Hematopoietic multipotent progenitor cell treated with erythropoietin and hydrocortisone succinate and interleukin-3 and kit ligand, for 17 days (in vitro differentiated cells): ENCODE data around the gene ESPNL.

ENCODE experiments used
- DNase-seq: peaks from one replicate; pipeline ENCODE4 v3.0.0-alpha.2; 2015; ENCODE audit warnings: low spot score

Gene ESPNL

DNA sequence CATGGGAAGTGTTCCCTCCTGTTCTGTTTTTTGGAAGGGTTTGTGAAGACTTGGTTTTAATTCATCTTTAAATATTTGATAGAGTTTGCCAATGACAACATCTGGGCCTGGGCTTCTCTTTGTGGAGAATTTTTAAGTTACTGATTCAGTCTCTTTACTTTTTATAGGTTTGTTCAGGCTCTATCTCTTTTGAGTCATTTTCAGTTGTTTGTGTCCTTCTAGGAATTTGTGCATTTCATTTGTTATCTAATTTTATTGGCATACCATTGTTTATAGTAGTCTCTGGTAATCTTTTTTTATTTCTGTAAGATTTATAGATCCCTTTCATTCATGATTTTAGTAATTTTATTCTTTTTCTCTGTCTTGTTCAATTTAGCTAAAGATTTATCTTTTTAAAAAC, 24.7 kb upstream of the ESPNL start:
- no peak for DNase-seq

DNA sequence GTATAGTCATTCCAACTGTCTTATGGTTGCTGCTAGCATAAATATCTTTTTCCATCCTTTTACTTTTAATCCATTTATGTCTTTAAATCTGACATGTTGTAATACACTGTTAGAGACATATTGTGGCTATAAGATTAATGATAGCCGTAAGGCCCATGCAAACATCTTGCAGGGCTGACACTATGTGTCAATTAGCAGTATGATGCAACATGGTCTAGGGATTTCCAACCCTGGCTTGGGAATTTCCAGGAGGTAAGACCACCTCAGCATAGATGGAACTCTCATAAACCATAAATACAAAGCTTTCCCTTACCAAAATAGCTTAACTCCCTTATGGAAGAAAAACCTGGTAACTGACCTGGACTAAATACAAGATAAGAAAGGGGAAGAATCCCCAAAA, 22.8 kb upstream of the ESPNL start:
- DNase-seq: no peak

DNA sequence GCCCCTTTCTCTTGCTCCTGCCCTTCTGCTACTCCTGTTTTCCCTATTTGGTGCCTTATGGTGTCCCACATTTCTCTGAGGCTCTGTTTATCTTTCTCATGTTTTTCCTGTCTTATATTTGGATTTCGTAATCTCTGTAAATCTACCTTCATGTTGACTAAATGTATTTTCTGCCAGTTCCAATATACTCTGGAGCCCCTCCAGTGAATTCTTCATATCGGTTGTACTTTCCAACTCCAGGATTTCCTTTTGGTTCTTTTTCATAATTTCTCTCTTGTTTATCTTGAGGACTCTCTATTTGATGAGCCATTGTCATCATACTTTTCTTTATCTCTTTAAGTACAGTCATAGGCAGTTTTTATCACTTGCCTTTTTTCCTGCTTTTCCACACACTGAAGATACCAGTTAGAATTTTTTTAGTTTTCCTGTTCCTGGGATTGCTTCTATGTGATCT, 20.2 kb upstream of the ESPNL start:
- no peak for DNase-seq

DNA sequence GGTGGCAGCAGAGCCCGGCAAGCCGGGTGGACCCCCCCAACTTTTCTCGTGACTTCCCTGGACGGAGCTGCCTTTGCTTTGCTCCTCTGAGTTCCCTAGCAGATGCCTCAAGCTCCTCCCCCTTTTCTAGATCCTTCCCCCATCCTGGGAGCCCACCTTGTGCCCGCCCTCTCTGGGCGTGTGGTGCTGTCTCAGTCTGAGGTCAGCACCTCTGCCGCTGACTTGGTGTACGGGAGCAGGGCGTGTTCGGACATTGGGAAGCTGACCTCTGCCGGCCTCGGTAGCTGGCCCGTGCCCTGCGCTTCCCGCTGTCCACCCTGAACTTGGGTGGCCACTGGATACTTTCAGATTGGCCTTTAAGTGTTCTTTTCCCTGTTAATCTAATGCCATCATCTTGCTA, 19.6 kb upstream of the ESPNL start:
- no peak for DNase-seq

DNA sequence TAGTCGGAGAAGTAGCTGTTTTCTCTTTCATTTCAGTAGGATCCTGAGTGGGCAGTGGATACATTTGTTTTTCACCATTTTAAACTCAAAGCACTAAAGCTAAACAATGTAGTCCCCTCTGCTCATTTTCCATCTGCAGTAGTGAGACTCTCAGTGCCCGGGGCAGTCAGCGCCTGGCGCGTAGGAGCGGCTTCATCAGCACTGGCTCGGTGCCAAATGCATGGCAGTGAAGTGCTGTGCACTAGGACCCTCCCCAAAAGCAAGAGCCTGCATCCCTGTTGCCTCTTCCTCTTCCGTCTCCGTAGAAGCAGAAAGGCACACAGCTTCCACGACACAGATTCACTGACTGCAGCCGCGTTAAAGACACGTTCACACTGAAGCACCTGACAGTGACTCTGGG, 19.0 kb upstream of the ESPNL start:
- DNase-seq: no peak

DNA sequence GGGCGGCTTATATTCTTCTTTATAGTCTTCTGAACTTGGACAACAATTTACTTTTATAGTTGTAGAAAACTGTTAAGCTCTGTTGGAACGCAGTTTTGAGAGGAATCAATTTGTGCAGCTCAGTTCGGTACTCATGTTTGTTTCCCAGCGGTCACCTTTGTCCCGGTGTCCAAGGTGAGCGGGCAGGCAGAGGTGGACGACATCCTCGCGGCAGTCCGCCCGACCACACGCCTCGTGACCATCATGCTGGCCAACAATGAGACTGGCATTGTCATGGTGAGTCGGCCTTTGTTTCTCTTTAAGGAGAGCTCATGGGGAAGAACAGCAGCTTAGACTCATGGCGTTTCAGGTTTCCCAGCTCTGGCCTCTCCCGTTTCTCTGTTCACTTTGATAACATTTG, 18.6 kb upstream of the ESPNL start:
- no peak for DNase-seq

DNA sequence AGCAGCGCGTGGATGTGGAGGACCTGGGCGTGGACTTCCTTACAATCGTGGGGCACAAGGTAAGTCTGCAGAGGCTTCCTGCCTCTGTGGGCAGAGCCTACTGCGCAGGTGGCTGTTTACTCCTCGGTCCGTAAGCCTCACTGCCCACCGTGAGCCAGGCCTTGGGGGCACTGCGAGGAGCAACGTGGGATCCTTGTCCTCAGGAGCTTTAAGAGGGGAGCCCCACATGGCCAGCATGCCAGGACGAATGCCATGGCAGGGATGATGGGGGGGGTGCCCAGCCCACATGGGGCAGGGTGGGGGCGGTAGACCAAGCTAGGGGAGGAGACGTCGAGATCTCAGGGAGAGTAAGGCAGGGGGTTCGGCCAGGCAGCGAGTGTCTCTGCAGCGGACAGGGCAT, 18.0 kb upstream of the ESPNL start:
- DNase-seq: no peak

DNA sequence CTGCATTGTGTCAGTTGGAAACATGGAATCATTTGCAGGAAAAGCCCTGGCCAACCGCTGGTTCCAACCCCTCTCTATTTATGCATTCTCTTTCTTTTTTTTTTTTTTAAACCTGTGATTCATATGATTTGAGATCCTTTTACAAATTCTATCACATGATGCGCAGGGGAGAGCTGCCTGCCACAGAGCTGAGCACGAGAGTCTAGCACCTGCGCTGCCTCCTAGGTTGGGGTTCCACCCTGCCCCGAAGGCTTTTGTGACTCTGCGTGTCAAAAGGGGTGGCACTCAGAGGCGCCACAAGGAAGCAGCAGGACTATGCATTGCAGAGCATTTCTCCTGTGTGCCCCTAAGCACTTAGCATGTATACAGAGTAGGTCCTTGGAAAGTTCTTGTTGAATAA, 17.3 kb upstream of the ESPNL start:
- no peak for DNase-seq

DNA sequence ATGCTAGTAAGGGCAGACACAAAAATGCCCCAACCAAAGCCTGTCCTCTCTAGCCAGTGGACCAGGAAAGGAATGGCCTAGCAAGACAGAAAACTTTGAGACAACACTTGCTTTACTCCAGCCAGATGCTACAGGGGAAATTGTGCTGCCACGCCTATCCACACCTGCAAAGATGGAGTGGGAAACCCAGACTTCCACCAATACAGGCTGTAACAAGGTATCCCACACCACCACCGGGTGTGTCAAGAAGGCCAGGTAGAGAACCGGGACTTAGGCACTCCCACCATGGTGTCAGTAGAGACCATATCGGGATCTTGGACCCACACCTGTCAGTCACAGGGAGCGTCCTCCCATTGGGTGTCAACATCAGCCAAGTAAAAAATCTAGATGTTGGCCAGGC, 16.2 kb upstream of the ESPNL start:
- no peak for DNase-seq

DNA sequence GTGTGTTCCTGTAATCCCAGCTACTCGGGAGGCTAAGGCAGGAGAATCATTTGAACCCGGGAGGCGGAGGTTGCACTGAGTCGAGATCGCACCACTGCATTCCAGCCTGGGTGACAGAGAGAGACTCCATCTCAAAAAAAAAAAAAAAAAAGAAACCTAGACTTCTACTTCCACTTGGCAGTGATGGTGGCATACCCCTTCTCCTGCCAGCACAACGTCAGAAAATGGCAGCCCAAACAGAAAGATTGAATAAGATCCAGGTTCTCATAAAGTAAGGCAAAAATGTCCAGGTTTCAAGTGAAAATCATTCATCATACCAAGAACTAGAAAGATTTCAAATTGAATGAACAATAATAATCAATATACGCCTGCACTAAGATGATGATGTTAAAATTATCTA, 15.4 kb upstream of the ESPNL start:
- no peak for DNase-seq

DNA sequence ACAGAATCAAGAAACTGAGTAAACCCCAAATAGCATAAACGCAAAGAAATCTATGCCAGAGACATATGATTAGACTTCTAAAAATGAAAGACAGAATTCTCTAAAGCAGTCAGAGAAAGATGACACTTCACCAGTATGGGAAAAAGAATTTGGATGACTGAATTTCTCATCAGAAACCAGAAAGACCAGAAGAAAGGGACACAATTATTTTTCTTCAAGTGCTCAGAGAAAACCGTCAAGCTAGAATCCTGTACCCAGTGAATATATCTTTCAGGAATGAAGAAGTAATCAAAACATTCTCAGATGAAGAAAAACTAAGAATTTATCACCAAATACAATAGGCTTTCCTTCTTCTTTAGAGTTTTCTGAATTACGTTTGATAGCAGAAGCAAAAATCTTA, 14.2 kb upstream of the ESPNL start:
- no peak for DNase-seq

DNA sequence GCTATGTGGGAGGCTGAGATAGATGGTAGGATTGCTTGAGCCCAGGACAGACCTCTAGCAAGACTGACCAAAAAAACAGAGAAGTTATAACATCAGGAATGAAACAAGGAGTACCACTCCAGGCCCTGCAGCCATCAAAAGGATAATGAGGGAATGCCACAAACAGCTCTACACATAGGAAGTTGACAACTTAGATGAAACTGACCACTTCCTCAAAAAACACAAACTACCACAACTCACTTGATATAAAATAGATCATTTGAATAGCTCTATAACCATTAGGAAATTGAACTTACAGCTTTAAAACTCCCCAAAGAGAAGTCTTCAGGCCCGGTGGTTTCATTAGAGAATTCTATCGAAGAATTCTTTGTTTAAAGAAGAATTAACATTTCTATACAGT, 12.9 kb upstream of the ESPNL start:
- no peak for DNase-seq

DNA sequence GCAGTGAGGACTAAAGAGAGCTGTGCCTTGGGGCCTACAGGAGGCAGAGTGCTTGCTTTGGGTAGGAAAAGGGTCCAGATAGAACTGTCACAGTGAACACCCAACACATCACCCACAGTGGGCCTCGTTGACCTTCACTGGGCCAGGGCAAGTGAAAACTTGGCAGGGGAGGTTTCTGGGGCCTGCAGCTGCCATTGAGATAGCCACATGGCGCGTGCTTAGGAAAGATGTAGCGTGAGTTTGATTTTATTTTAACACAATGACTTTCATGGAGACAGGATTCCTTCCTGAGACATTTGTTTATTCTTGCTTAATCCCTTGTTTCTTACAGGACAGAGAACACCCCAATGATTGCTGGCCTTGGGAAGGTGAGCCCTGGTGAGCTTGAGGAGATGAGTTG, 9.3 kb upstream of the ESPNL start:
- DNase-seq: no peak

DNA sequence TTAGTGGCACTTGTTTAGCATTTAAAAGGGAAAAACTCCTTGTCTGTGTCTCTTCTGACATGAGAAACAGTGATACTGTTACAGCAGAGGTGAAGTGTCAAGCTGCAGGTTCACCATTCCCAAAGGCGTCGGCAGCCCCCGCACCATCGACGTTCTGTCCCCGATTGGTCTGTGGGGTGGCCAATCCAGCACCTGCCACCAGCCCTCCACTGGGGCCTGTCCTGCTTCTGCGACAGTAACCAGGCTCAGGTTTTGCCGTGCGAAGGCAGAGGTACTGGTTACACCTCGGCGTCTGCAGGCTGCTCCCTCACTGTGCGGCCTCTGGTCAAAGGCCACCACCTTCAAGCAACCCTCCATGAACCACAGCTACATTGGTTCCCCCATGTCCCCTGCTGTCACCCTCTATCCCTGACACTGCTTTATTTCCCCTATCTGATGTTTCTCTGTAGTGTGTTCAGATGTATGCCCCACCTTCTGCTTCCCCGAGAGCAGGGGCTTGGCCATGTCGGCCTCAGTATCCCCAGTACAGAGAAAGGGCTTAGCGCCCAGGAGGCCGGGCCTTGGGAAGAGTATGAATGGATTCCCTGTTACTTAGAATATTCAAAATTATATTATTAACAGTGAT, 8.6 kb upstream of the ESPNL start:
- DNase-seq: no peak

DNA sequence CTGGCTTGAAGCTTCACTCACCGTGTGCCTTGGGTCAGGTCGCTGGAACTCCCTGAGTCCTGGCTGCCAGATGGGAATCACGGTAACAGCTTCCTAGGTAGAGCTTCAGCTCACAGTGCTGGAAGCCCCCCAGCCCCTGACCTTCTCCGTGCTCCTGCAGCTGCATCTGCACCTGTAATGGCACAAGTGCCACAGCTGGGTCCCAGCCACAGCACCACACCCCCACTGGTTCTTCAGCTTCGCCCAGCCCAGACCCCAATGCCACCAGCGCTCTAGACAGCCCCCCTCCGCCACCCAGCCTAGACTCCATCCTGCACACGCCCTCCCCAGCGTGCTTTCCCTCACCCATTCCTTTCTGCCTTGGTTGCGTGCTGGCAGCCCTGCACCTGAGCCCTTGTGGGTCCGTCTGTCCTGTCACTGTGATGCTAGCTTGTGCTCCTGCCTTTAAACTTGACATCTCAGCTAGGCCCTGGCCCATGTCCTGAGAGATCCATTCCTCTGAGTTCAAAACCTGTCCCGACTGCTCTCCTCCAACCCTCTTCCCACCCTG, 7.6 kb upstream of the ESPNL start:
- DNase-seq: no peak

DNA sequence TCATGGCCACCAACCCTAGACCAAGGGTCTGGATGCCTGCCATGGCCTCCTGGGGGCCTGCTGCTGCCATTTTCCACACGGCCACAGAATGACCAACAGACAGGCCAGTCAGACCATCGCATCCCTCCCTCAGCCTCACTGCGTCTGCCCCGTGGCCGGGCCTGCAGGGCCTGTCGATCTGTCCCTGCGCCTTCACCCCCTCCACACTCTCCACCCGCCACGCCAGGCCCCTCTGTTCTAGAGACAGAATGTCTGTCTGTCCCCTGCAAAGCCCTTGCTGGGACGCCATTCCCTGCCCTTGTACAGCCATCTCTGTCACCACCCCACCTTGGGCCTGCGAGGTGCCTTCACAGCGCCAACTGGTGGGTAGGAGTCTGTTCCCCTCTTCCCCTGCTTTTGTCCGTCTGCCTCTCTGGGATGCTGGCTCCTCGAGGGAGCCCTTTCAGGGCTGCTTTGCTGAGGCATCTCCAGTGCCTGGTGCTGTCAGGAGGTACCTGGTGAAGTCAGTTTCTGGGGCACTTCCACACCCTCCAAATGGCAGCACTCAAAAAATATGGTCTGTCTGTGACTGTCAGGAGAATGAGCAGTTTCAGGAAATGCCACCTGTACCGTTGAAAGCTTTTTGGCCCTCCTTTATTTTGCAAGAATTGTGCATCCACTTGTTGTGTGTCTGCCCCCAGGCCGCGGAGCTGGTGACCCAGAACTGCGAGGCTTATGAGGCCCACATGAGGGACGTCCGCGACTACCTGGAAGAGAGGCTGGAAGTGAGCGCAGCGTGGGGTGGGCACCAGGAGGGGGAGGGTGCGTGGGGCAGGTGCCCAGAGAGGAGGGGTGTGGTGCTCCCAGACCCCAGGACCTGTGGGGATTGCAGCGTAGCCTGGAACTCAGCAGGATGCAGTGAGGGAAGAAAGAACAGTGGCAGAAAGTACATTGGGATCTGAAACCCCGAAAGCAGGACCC, 6.7 kb upstream of the ESPNL start:
- DNase-seq: no peak

DNA sequence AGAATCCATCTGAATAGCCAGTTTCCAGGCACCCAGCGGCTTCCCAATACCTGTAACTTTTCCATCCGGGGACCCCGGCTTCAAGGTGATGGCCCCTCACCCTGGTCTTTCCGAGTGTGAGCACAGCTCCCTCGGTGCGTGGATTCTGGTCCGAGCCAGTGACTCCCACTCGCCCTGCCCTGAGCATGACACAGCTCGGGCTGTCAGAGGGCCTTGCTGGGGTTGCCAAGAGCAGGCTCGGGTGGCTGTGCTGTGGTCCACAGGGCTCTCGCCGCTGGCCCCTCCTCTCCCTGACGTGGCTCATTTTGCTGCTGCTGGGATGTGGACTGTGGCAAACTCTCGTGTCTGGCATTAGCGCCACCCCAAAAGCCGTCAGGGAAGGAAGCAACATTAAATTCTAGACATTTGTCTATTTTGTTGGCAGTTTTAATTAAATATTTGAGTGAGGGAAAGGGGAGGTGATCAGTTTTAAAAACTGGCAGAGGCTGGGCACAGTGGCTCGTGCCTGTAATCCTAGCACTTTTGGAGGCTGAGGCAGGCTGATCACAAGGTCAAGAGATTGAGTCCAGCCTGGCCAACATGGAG, 5.6 kb upstream of the ESPNL start:
- no peak for DNase-seq

DNA sequence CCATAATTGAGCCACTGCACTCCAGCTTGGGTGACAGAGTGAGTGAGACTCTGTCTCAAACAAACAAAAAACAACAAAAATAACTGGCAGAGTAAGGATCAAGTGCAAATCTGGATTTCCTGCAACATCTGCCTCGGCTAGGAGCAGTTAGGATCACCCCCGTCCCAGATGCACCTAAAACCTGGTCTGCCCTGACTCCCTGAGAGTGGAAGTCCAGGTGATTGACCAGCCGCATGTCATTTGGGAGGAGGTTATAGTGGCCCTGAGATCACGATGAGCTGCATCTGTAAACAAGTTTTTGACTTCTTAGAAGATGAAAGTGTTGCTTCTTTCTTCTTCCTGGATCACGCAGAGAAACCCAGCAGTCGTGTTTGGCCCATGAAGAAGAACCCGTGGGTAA, 5.0 kb upstream of the ESPNL start:
- DNase-seq: no peak

DNA sequence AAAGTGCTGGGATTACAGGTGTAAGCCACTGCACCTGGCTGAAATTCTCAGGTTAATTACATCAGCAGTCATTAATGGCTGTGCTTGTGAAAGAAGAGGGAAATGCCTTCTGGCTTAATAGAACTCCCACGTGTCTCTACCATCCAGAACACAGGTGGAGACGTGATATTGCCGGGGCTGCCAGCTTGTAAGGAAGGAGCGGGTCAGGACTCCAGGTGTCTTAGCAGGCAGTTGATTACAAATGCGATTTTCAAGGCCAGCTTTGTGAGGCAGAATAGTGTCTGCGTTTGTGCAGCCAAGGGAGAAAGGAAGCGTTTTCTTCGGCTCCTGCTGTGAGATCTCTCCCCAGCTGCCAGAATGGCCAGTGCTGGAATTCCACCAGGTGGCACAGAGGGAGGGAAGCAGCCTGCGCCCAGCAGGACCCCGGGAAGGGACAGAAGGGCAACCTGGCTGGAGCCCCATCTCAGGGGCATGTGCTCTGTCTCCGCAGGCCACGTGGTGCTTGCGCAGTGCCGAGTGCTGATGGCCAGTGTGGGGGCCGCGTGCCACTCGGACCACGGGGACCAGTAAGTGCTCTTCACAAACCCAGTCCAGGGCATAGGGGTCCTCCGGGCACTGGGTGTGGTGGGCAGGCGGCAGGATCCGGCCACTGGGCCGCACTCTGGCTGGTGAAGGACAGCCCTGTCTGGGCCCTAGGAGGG, 3.7 kb upstream of the ESPNL start:
- no peak for DNase-seq

DNA sequence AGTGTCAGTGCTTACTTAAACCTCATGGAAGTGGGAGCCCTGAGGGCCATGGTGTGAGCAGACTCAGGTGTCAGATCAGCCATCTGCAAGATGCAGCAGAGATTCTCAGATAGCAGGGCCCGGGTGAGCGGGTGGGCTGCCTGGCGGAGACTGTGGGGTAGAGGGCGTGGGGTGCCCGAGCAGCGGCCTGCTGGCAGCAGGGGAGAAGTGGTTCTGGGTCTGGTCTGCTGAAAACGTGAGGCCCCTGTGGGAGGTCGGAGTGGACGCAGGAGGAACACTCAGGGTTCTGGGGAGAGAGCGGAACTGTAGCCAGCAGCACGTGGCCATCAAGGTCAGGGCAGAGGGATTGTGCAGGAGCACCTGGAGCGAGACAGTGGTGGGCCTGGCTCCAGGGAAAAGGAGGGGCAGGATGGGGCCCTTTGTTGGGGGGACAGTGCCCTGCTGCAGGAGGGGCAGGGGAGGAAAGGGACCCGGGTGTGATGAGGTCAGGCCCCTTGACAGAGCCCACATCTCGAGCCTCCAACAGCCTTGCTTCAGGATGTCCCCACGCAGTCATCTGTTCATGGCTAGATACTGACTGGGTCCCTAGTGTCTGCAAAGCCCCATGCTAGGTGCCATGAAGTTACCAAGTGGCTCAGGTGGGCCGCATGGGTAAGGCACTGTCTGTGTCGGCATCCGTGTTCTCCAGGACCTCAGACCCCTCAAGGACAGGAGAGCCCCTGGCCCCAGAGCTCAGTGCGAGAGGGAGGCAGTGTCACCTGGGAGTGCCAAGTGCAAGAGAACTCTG, 2.7 kb upstream of the ESPNL start:
- no peak for DNase-seq
